HG03457 (cell line): ENCODE measurements around the gene ZNF76.
A peak's percentile ranks its signal among the peaks of the same experiment; 100 is the strongest.
"Not testable (repeated sequence)": the region's sequence is repeated elsewhere in the genome, so short reads cannot be mapped to it uniquely, and the experiment has no call there.

Experiments used
- ATAC-seq: cut with Tn5 transposase; IDR thresholded peaks from one replicate; pipeline ENCODE4 v1.9.1; 2021; ENCODE audit warnings: moderate number of reproducible peaks; ENCODE audit not compliant: unreplicated experiment

Gene ZNF76

DNA sequence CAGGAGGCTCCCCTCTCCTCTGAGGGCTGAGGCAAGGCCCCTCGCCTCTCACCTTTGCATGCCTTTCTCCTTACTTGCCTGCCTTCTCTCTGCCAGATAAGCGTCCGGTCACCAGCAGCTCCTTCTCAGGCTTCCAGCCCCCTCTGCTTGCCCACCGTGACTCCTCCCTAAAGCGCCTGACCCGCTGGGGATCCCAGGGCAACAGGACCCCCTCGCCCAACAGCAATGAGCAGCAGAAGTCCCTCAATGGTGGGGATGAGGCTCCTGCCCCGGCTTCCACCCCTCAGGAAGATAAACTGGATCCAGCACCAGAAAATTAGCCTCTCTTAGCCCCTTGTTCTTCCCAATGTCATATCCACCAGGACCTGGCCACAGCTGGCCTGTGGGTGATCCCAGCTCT, 61.6 kb downstream of the ZNF76 start:
- ATAC-seq = no peak

DNA sequence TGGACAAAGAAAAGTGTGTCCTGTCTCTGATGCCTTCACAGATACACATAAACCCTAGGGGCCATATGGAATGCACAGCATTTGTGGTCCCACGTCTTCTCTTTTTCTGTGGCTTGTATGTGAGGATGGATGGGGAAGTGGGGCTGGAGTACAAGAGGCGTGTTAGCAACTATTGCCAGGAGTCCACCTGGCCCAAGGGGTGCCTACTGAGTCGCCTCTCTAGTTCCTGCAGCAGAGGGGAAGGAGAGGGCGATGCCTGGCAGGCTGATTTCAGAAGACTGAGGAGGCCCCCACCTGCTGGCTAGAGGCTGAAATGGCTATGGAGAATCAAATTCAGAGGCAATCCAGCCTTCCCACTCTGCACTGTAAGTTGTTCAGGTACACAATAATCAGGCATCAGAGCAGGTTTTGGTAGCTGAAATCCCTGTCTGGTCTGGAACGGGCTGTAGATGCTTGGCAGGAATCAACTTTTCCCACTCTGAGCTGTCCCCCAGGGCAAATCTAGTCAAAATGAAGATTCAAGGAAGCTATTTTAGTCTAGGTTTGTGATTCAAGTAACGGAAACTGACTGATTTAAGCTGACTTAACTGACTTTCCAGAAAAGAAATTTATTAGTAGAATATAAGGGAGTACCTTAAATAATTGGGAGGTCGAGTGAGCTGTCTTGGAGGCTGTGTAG, 68.0 kb downstream of the ZNF76 start:
- no peak for ATAC-seq

DNA sequence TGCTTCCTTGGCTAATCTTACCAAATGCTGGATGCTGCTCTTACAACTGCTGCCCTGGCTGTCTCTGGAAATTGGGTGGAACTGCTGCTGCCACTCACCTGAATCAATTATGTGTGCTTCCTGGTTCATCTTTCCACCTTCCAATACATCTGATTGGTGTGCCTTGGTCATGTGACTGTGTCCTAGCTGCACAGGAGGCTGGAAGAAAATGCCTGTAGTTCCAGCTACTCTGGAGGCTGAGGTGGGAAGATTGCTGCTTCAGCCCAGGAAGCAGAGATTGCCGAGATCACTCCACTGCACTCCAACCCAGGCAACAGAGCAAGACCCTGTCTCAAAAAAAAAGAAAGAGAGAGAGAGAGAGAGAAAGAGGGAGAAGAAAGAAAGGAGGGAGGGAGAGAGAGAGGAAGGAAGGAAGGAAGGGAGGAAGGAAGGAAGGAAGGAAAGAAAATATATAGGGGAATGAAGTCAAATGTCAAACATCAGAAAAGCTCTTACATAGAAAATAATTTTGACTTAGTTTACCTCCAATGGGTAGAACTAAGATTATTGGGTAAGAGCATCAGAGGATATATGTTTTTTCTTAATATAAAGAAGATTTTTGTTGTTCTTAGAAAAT, 68.7 kb downstream of the ZNF76 start:
- ATAC-seq = no peak

DNA sequence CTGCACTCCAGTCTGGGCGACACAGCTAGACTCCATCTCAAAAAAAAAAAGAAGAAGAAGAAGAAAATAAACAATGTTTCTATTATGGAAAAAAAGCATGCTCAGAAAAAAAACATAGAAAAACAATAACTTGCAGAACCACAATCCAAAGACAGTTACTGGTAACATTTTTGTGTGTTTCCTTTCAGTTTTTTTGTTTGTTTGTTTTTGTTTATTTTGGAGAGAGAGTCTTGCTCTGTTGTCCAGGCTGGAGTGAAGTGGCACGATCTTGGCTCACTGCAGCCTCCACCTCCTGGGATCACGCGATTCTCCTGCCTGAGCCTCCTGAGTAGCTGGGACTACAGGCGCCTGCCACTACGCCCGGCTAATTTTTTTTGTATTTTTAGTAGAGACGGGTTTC, 69.4 kb downstream of the ZNF76 start:
- ATAC-seq = not testable (repeated sequence)

DNA sequence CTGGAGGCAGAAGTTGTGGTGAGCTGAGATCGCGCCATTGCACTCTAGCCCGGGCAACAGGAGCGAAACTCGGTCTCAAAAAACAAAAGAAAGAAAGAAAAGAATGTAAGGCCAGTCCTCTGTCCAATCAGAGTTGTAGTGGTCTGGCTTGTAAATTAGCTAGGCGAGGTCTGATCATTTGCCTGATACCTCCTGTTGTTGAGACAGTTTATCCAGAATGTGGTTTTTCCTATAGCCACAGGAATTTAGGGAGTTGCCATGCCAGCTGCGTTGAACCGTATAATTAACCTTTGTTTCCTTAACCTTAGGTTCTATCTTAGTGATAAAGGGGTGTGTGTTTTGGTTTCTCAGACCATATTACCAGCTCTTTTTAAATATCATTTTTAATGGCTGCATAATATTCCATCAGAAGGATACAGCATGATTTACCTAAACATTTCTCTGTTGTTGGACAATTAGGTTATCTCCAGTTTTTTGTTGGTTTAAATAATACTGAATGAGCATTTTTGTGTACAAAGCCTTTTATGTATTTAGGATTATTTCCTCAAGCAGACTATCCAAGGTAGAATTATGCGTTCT, 71.1 kb downstream of the ZNF76 start:
- no peak for ATAC-seq

DNA sequence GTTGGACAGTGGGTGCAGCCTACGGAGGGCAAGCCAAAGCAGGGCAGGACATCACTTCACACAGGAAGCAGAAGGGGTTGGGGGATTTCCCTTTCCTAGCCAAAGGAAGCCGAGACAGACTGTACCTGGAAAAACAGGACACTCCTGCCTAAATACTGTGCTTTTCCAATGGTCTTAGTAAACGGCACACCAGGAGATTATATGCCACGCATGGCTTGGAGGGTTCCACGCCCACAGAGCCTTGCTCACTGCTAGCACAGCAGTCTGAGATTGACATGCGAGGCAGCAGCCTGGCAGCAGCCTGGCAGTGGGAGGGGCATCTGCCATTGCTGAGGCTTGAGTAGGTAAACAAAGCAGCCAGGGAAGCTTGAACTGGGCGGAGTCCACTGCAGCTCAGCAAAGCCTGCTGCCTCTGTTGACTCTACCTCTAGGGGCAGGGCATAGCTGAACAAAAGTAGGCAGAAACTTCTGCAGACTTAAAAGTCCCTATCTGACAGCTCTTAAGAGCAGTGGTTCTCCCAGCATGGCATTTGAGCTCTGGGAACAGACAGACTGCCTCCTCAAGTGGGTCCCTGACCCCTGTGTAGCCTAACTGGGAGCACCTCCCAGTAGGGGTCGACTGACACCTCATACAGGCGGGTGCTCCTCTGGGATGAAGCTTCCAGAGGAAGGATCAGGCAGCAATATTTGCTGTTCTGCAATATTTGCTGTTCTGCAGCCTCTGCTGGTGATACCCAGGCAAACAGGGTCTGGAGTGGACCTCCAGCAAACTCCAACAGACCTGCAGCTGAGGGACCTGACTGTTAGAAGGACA, 72.7 kb downstream of the ZNF76 start:
- ATAC-seq = not testable (repeated sequence)

DNA sequence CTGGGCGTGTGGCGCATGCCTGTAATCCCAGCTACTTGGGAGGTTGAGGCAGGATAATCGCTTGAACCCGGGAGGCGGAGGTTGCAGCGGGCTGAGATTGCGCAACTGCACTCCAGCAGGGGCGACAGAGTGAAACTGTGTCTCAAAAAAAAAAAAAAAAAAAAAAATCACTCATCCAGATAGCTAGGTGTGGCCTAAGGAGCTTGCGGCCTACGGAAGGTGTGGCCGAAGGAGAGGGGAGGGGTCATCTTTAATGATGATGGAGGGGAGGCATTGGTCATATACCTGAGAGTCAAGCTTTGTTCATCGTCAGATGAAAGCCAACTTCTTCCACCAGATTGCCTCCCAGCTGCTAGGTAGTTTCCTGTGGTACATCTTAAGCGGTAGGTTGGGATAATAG, 82.0 kb downstream of the ZNF76 start:
- no peak for ATAC-seq

DNA sequence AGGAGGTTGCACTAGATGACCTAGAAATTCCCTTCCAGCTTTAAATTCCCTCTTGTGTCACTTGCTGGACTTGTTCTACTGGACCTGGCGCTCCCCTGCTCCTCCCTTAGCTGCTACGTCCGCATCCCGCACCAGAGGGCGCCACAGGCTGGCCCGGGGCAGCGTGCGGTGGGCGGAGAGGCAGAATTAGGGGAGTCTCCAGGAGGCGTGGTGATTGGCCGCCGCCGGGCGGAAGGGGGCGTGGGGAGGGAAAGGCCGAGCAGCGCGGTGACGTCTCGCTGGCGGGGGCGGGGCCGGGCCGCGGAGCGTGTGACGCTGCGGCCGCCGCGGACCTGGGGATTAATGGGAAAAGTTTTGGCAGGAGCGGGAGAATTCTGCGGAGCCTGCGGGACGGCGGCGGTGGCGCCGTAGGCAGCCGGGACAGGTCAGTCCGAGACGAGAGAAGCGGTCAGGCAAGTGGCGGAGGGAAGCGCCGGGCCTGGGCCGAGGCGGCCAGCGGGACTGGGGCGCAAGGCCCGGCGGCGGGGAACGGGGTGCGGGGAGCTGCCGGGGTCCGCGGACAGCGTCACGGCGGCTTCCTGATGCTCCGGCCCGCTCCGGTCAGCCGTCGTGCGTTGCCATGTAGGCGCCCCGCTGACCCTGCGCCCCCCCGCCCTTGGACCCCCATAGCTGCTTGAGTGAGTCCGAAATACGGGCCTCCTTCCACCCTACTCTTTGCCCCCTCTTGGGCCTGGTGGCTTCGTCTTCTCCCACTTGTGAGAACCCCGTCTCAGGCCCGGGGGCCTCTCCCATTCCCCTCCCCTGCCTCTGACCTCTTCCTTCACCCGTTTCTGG, 82.9 kb downstream of the ZNF76 start, which contains the start of gene PPARD:
TSS of gene PPARD (plus strand) at position 301 of the 834 bp plus-strand sequence. CDS start 68,530 bp downstream, outside the sequence.
- ATAC-seq = peak; percentile 88

DNA sequence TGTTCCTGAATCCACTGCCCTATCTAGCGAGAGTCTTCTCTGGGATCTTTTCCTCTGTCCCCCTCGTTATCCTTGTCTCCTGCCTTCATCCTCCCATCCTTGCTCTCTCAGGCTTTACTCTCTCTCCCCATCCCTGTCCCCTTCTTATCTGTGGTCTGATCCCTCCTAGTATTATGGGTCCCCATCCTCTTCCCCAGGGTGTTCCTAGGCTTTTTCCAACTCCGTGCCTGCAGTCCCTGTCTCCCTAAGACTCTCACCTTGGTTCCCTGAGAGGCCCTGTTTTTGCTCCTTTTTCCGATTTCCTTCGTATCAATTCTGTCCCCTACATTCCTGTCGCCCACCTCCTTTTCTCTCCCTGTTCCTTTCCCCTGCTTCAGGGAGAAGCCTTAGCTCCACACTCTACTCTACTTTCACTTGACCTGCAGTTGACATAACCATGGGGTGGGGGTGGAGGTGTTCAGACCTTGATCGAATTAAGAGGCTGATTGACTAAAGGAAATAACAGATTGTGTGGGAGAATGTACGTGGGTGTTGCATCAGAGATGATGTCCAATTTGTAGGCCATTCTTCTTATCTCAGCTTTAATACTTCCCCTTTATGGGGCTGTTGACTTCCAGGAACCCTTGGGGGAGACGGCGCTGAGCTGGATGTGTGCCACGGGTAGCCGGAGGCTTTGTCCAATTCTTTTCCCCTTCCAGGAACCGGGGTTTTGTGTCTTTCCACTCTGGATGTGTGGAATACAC, 83.7 kb downstream of the ZNF76 start:
- ATAC-seq = no peak

DNA sequence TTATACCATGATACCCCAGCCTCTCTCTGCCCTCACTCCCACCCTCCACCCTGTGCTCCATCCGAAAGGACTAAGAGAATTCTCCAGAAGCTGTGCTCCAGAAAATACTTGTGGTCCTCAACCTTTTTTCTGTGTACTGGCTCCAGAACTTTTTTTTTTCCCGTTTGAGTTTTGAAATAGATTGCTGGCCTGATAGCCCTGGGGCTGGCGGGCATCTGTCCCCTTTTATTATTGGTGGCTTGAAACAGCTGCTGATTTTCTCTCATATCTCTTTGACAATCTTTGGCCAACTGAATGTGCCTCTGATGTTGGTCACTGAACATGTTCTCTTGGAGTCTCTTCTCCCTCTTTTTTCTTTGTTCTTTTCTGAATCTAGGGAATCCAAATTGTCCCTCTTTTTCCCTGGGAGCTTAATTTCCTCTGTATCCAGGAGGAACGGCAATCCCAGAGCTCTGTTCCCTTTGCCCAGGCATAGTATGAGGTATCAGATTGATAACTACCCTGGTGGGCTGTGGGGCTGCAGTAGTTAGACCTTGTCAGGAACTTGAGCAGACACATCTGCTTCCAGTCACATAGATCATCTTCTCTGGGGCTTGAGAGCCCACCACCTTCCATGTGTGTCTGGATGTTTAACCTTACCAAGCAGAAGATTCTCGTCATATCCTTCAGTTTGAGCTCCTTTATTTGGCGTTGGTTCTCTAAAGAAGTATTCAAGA, 84.5 kb downstream of the ZNF76 start:
- ATAC-seq = no peak
